Activated naive CD8-positive, alpha-beta T cell treated with anti-CD3 and anti-CD28 coated beads for 36 hours (primary cell): Measurements from ENCODE around the gene TOM1L2. TPM values are rescaled to one million over a fixed set of nuclear protein-coding genes. Genes with fewer than 3 reads are reported as not detected.

ENCODE experiments used
- DNase-seq: peaks from one replicate; pipeline ENCODE4 v3.0.0; 2021
- H3K27ac Mint-ChIP-seq: one replicate; pipeline ENCODE4 v1.8.0; 2022; ENCODE audit warnings: mild to moderate bottlenecking, moderate library complexity, mixed read lengths
- H3K27me3 Mint-ChIP-seq: one replicate; pipeline ENCODE4 v1.8.0; 2022; ENCODE audit warnings: mild to moderate bottlenecking, mixed read lengths
- H3K36me3 Mint-ChIP-seq: one replicate; pipeline ENCODE4 v1.8.0; 2021; ENCODE audit warnings: mild to moderate bottlenecking, mixed read lengths
- H3K4me1 Mint-ChIP-seq: one replicate; pipeline ENCODE4 v1.8.0; 2021; ENCODE audit warnings: mixed read lengths
- H3K4me3 Mint-ChIP-seq: one replicate; pipeline ENCODE4 v1.8.0; 2022; ENCODE audit warnings: mild to moderate bottlenecking, moderate library complexity, mixed read lengths
- H3K9me3 Mint-ChIP-seq: one replicate; pipeline ENCODE4 v1.8.0; 2022; ENCODE audit warnings: mixed read lengths
- total RNA-seq, 2 experiments: library from RNA; stranded (reverse); gene quantifications; one replicate each; pipeline ENCODE4 v1.2.3, GENCODE V29; 2021

TOM1L2 gene
- 1 to 10 TPM; 8.5 to 9.0 TPM for total RNA-seq

GRCh38 chr17:17972126-17972951, at the start of gene TOM1L2, which contains the start of gene DRC3:
TOM1L2 (minus strand) TSS chr17:17972400; CDS start chr17:17972313, 87 bp downstream.
DRC3 (plus strand) TSS chr17:17972862; CDS start chr17:17977599, 4,737 bp downstream.
- peak within 1 kb of the TSS; percentile 91 for H3K4me3 Mint-ChIP-seq

DNA sequence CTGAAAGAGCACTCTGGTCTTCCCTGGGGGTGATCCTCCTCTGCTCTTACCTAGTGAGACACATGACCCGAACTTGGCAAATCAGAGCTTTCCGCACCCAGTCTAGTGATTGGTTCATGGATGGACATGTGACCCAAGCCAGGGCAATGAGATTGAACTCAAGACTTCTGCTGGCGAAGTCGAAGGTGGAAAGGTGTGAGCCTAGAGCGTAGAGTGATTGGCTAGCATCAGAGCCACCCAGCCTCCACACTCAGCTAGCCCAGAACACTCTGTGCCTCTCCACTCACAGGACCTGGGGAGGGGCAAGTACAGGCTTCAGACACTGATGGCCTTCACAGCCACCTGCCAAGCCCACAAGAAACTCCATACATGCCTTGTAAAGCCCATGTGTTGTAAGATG, 49.2 kb upstream of the TOM1L2 start:
- H3K4me3 Mint-ChIP-seq, result no peak overlapping the region
- H3K36me3 Mint-ChIP-seq, result peaks cover 3% of the 10 kb centered on the region
- H3K4me1 Mint-ChIP-seq, result peaks cover 13% of the 10 kb centered on the region
- no peak overlapping the region for H3K27ac Mint-ChIP-seq
- no peak for DNase-seq
- H3K9me3 Mint-ChIP-seq, result no peaks in the 10 kb centered on the region
- no peaks in the 10 kb centered on the region for H3K27me3 Mint-ChIP-seq

More at GRCh38 chr17:17972126-17972951, at the start of gene TOM1L2, which contains the start of gene DRC3:
- H3K36me3 Mint-ChIP-seq, result no peaks in the 10 kb centered on the region
- no peaks in the 10 kb centered on the region for H3K9me3 Mint-ChIP-seq
- DNase-seq, result peak; percentile 100
- peaks cover 29% of the 10 kb centered on the region for H3K4me1 Mint-ChIP-seq
- peak within 1 kb of the TSS; percentile 89 for H3K27ac Mint-ChIP-seq
- no peaks in the 10 kb centered on the region for H3K27me3 Mint-ChIP-seq

- H3K9me3 Mint-ChIP-seq, result no peaks in the 10 kb centered on the region
- H3K36me3 Mint-ChIP-seq, result peaks cover 3% of the 10 kb centered on the region
- H3K4me1 Mint-ChIP-seq, result peaks cover 9% of the 10 kb centered on the region
- no peak for DNase-seq
- no peak overlapping the region for H3K27ac Mint-ChIP-seq
- no peaks in the 10 kb centered on the region for H3K27me3 Mint-ChIP-seq
- no peak overlapping the region for H3K4me3 Mint-ChIP-seq
These were observed 48.8 kb upstream of the TOM1L2 start for GRCh38 chr17:18020971-18021370.

GRCh38 chr17:18019838-18020154, 47.6 kb upstream of the TOM1L2 start:
- Mint-ChIP-seq H3K9me3 (no peaks in the 10 kb centered on the region), H3K4me1 (peaks cover under 1% of the 10 kb centered on the region), H3K27me3 (no peaks in the 10 kb centered on the region), H3K4me3 (no peak overlapping the region), H3K36me3 (no peaks in the 10 kb centered on the region), H3K27ac (no peak overlapping the region)
- DNase-seq, result no peak

DNA sequence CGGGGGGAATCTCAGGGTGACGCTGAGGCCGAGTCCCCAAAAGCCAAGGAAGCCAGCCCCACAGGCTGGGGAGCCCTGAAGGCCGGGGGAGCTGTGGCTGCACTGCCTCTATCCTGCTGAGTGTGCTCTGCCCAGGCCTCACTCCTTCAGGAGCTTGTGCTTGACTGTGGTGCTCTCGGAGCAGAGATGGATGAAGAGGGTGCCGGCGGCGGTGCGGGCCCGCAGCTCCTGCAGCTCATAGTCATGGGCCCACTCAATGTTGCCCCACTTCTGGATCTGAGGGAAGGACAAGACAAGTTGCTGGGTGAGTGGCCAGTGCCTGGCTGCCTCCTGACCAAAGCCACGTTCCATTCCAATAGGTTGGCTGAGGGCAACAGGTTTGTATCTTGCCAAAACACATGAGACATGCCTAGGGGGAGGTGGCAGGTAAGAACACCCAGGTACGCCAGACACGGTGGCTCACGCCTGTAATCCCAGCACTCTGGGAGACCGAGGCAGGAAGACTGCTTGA, 46.3 kb upstream of the TOM1L2 start:
- Mint-ChIP-seq H3K4me3 (no peak overlapping the region), H3K4me1 (peaks cover 4% of the 10 kb centered on the region), H3K9me3 (no peaks in the 10 kb centered on the region), H3K36me3 (peaks cover under 1% of the 10 kb centered on the region), H3K27me3 (no peaks in the 10 kb centered on the region), H3K27ac (no peak overlapping the region)
- no peak for DNase-seq

DNA sequence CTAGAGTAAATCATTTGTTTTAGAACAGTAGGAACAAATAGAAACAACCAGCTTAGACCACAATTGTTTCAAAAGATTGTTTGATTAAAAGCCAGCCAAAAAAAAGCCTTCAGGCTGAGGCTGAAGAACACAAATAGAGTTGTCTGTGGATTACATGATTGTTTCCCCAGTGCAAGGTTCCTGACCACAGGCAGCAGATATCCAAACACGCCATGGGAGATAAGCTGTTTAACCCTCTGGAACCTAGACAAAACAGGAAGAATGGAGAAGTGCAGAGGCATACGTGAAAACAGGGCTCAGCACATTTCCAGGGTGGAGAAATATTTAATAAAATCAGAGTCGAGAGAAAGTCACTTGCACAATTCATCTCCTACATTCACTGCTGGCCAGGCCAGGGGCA, 45.8 kb upstream of the TOM1L2 start:
- H3K36me3 Mint-ChIP-seq, result peaks cover 1% of the 10 kb centered on the region
- DNase-seq, result no peak
- H3K27ac Mint-ChIP-seq, result no peak overlapping the region
- H3K9me3 Mint-ChIP-seq, result no peaks in the 10 kb centered on the region
- H3K4me3 Mint-ChIP-seq, result no peak overlapping the region
- no peaks in the 10 kb centered on the region for H3K27me3 Mint-ChIP-seq
- H3K4me1 Mint-ChIP-seq, result peaks cover 4% of the 10 kb centered on the region

DNA sequence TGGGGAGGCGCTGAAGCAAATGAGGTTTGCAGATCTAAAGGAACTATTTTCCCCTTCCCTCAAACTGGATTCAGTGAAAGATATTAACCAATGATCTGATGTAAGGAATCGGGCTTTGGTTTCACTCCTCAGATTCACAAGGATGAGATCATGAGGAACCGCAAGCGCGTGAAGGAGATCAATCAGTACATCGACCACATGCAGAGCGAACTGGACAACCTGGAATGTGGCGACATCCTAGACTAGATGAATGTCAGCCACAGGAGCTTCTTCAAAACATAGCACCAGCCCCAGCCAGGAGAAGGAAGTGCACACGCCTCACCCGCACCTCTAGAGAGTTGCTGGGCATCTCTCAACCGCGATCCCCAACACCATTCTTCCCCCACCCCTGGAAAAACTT, 44.2 kb upstream of the TOM1L2 start:
- no peaks in the 10 kb centered on the region for H3K27me3 Mint-ChIP-seq
- H3K27ac Mint-ChIP-seq, result no peak overlapping the region
- peaks cover 1% of the 10 kb centered on the region for H3K36me3 Mint-ChIP-seq
- H3K4me3 Mint-ChIP-seq, result no peak overlapping the region
- H3K4me1 Mint-ChIP-seq, result peaks cover 4% of the 10 kb centered on the region
- H3K9me3 Mint-ChIP-seq, result no peaks in the 10 kb centered on the region
- no peak for DNase-seq

GRCh38 chr17:18015593-18015992, 43.4 kb upstream of the TOM1L2 start:
- no peak overlapping the region for H3K27ac Mint-ChIP-seq
- peaks cover 2% of the 10 kb centered on the region for H3K36me3 Mint-ChIP-seq
- no peaks in the 10 kb centered on the region for H3K27me3 Mint-ChIP-seq
- peaks cover 4% of the 10 kb centered on the region for H3K4me1 Mint-ChIP-seq
- no peak for DNase-seq
- H3K9me3 Mint-ChIP-seq, result no peaks in the 10 kb centered on the region
- H3K4me3 Mint-ChIP-seq, result no peak overlapping the region

- DNase-seq, result no peak
- Mint-ChIP-seq H3K27ac (peak overlapping the region; percentile 51), H3K4me3 (no peak overlapping the region), H3K9me3 (no peaks in the 10 kb centered on the region), H3K4me1 (peaks cover 4% of the 10 kb centered on the region), H3K36me3 (peaks cover 7% of the 10 kb centered on the region), H3K27me3 (no peaks in the 10 kb centered on the region)
These were observed 41.8 kb upstream of the TOM1L2 start for GRCh38 chr17:18014006-18014405.

- H3K4me3 Mint-ChIP-seq, result no peak overlapping the region
- no peaks in the 10 kb centered on the region for H3K27me3 Mint-ChIP-seq
- no peak overlapping the region for H3K27ac Mint-ChIP-seq
- H3K36me3 Mint-ChIP-seq, result peaks cover 13% of the 10 kb centered on the region
- no peak for DNase-seq
- peaks cover 4% of the 10 kb centered on the region for H3K4me1 Mint-ChIP-seq
- H3K9me3 Mint-ChIP-seq, result no peaks in the 10 kb centered on the region
These were observed 39.1 kb upstream of the TOM1L2 start for GRCh38 chr17:18011286-18011685.

DNA sequence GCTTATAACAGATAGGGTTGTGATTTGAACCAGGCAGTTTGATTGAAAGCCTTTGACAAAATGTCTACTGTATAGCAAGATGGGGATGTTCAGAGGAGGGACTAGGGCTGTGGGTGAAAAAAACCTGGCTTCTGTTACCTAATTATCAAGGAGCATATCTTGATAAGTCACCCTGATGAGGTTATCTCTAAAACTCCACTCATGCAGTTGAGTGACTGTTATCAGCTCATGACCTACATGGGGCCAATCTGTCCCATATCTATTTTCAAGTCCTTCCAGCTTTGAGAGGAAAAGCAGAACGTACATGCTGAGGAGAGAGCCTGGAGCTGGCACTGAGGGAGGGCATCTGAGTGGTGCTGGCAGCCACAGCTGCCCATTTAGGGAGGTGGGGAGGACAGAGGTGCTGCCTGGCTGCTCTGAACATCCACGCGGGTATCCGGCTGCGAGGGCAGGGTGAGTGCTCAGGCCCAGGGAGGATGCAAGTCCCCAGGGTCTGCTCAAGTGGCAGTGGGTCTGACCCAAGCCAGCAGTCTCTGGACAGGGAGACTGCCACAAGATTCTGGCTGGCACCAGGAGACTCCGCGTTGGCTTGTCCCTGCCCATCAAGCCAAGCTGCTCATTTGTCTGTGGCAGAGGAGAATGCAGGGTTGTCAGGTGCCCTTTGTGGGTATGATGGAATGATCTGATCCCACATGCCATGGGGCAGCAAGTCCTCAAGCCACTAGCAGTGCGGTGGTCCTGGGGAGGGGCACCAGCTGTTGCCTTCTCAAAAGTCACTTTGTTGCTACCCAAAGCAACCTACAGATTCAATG, 37.6 kb upstream of the TOM1L2 start:
- Mint-ChIP-seq H3K9me3 (no peaks in the 10 kb centered on the region), H3K4me1 (peaks cover 4% of the 10 kb centered on the region), H3K36me3 (peaks cover 14% of the 10 kb centered on the region), H3K27ac (no peak overlapping the region), H3K27me3 (no peaks in the 10 kb centered on the region), H3K4me3 (no peak overlapping the region)
- no peak for DNase-seq

DNA sequence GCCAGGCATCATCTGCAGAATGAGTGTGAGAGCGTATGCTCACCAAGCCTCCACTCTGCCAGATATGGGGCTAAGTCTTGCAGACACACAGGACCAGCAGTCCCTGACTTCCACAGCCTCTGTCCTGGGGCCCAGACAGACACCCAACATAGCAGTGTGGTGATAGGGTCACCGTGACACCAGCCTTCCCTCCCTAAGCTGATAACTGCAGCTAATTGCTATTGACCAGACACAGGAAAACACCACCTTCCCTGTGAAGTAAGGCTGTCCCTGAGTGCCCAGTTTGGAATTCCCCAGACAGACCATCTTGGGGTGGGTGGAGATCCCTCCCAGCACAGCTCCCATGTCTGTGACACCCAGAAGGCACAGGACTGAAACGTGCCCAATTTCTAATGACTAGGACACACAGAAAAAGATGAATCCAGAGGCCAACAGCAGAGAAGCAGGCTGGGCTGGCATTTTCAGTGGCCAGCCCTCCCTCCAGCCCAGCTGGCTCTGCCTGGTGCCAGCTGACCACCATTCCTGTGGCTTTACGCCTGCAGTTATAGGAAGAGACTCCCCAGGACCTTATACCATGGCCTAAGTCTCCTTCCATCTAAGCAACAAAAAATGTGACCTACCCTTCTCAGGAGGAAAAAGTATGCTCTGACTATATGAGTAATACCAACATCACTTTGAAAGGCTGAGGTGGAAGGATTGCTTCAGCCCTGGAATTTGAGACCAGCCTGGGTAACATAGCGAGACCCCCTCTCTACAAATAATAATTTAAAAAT, 36.5 kb upstream of the TOM1L2 start:
- H3K4me1 Mint-ChIP-seq, result no peaks in the 10 kb centered on the region

DNA sequence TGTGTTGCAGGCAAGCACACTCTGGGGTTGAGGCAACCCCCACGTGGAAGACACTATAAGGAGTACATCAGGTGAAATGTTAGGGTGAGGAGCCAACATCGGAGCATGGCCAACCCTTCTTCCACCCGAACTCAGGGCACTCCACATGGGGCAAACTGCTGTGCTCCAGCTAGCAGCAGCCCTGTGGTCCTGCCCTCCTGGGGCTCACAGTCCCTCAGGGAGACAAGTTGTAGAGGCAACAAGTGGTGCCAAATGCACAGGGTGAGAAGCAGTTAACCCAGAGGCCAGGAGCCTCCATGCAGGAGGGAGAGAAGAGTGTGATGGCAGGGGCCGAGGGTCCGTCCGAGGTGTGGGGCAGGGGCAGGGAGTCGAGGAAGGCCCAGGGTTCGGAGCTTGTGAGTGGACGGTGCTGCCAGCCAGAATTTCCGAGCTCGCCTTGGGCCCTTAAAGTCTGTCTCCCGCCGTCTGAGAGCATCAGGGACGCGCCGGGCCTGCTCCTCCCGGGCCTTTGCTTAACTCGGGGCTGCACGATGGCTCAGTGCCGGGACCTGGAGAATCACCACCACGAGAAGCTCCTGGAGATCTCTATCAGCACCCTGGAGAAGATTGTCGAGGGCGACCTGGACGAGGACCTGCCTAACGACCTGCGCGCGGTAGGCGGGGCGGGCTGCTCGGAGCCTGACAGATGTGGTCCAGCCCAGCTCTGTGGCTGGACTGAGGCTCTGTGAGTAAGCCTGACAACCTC, 34.5 kb upstream of the TOM1L2 start:
- Mint-ChIP-seq H3K4me1 (no peaks in the 10 kb centered on the region), H3K27me3 (no peaks in the 10 kb centered on the region), H3K4me3 (no peak overlapping the region), H3K36me3 (peaks cover 13% of the 10 kb centered on the region), H3K27ac (no peak overlapping the region), H3K9me3 (no peaks in the 10 kb centered on the region)
- DNase-seq, result no peak

More for the DNA sequence above, 36.5 kb upstream of the TOM1L2 start:
- H3K9me3 Mint-ChIP-seq, result no peaks in the 10 kb centered on the region
- H3K36me3 Mint-ChIP-seq, result peaks cover 14% of the 10 kb centered on the region
- no peaks in the 10 kb centered on the region for H3K27me3 Mint-ChIP-seq
- H3K4me3 Mint-ChIP-seq, result no peak overlapping the region
- H3K27ac Mint-ChIP-seq, result no peak overlapping the region
- DNase-seq, result no peak

- Mint-ChIP-seq H3K9me3 (no peaks in the 10 kb centered on the region), H3K4me3 (no peak overlapping the region), H3K4me1 (no peaks in the 10 kb centered on the region), H3K27me3 (no peaks in the 10 kb centered on the region), H3K27ac (no peak overlapping the region), H3K36me3 (peaks cover 11% of the 10 kb centered on the region)
- DNase-seq, result no peak
These were observed 33.3 kb upstream of the TOM1L2 start for GRCh38 chr17:18005496-18005895.
